NCI-H2227 treated with DMSO at 0.1 percent for 48 hours (cell line): ENCODE measurements around the gene GBA3.

Experiments used
- DNase-seq: peaks from one replicate; lab custom pipeline; 2025; lab: John Stamatoyannopoulos, UW

Gene GBA3

DNA sequence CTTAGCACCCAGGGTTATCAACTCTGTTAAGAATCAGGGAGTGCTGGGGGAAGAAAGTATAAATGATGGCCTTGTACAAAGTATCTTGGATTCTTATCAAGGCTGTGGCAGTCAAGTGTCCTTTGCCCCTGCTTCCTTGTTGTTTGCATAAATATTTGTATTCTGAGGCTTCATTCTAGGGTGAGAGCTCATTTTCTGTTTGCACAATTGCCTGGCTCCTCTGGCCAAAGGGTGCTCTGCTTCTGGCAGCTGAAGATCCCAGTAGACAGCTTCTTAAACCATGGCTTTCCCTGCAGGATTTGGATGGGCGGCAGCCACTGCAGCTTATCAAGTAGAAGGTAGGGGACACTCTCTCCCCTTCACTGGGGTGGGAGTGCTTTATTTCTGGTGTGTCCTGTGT, at the start of gene GBA3:
TSS of gene GBA3 (plus strand) at position 202 of the 400 bp plus-strand sequence.
- no peak for DNase-seq

DNA sequence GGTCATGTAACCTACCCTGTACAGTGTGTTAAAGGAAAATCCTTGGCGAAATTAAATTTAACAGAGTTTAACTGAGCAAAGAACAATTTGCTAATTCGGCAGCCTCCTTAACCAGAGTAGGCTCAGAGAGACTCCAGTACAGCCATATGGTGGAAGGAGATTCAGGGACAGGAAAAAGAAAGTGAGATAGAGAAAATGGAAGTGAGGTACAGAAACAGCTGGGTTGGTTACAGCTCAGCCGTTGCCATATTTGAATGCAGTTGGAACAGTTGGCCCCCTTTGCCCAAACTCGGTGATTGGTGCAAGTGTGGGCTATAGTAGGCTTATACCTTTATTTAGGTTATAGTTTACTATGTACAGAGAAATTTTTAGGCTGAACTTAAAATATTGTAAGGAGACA, 48.8 kb upstream of the GBA3 start:
- no peak for DNase-seq

DNA sequence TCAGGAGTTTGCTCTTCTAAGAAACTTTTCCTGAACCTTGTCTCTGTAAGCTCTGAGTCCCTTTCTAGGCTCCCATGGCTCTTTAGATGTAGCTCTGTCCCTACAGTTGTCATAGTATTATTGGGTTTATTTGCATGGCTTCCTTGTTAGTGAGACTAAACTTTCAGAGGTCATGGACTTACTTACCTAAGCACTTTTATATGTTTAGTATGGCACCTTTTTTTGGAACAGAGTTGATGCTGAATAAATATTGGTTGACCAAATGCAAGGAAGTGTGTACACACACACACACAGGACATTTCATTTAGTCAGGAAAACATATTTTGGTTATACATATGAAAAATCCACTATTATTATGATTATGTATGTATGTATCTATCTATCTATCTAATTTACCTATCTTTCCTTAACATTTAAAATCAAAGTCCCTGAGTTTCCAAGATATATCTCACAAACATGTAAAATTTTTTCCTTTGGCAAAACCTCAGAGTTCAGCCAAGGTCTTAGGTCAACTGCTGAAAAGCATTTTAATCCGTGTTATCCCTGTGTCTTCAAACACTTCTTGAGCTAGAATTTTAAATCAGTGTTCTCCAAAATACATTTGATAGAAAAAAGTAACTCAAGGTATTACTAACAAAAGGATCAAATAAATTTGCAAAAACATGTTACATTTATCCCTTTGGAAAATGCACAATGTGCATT, 47.1 kb upstream of the GBA3 start:
- no peak for DNase-seq

DNA sequence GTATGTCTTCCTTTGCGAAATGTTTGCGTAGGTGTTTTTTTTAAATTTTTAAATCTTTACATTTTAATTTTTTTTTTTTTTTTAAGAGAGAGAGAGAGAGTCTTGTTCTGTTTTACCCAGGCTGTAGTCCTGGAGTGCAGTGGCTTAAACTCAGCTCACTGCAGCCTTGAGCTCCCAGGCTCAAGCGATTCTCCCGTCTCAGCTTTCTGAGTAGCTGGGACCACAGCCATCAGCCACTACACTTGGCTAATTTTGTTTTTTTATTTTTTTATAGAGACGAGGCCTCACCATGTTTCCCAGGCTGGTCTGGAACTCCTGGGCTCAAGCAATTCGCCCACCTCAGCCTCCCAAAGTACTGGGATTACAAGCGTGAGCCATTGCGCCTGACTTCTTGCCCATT, 43.7 kb upstream of the GBA3 start:
- DNase-seq: no peak

DNA sequence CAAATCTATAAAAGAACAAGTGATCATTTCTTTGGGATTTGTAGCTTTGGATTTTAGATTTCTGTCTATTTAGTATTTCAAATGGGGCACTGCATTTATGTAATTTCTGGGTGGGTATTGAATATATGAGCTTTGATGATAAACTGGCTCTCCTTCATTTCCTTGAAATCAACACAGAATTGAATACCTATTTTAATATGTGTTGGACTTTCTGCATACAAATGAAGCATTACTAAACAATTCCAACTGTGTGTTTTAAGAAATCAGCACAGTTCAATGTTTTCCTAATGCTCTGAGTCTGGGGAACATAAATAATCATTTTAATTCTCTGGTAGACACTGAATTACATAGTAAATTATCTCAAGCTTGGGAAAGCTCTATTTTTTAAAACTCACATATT, 42.0 kb upstream of the GBA3 start:
- no peak for DNase-seq

DNA sequence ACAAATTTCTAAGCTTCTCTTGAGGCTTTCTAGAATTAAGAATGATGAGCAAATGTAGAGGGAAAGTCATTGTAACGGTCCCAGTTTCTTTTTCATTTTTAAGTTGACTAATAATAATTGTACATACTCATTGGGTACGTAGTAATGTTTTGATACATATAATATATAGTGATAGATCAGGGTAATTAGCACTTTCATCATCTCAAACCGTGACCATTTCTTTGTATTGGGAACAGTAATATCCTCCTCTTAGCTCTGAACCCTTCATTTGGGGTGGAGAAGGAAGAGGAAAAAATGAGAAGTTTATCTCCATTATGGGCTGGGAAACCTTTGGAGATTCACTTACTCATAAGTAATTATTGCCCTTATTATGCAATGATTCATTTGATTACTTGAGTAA, 39.0 kb upstream of the GBA3 start:
- no peak for DNase-seq

DNA sequence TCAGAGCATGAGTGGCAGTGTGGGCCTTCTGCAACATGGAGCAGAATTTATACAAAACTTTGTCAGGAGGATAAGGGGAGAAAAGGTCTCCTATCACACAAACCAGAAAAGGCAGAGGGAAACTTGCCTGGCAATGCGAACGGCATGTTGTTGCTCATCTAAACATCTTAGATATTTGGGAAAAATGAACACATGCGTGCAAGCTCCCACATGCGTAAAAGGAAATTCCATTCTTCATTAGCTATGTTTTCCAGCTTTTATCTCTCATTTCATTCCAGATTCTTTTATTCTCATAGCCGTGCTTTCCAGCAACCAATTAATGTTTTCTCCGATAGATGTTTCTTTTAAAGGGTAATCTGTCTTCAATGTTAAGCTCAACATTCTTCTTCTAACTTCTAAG, 31.3 kb upstream of the GBA3 start:
- DNase-seq: no peak

DNA sequence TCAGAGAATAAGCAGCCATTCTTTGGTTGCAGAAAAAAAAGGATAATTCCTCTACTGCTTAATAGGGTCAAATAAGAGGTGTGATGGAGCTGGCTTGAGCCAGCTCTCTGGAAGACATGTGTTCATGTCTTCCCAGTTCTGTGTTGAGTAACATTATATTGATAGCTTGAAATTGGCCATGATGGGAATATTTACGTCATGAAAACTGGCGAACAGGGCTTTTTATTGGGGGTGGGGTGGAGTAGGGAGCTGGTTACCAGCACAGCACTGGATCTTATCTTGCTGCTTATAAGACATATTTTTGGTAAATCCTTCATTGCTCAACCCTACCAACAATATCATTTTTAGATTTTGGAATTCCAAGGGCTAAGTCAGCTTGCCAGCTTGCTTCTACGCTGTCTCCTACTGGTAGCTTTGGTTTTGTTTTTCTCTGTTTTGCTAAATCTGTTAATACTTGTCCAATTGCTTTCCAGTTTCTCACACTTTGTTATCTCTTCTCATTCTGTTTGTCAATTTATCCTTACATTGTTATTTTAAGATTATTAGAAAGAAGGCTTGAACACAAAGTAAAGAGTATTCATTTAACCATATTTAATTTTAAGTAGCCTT, 25.3 kb upstream of the GBA3 start:
- DNase-seq: no peak

DNA sequence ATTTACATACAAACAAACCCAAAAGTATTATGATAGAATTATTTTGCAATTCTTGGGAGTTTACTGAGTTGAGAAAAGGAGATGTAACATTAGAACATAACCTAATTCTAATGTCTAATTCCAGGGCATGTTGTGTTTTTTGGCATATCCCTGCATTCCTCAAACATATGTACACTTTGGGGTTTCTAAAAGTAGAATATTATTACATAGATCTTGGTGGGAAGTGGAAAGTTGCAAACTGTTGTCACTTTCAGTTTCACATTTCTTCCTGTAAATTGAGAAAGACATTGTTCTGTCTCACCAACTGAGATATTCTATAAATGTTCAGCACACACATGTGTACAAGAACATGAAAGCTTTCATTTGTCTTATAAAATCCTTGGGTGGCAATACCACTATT, 24.4 kb upstream of the GBA3 start:
- DNase-seq: no peak

DNA sequence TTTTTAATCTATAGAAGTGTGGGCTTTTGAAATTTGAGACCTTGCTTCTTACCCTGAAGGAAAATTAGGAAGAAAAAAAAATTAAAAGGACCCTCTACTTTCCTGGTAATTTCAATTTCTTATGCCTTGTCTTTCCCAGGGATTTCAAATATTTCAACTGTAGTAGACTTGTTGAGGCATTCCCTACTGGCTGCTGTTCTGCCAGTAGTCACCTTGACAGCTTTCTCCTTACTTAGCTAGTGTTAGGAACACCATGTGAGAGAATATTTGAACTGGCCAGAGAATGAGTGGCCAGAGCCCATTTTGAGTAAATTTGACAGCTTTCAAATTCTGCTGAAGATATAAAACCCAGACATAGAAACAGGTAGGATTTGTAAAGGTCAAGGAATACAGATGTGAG, 24.0 kb upstream of the GBA3 start:
- DNase-seq: no peak

DNA sequence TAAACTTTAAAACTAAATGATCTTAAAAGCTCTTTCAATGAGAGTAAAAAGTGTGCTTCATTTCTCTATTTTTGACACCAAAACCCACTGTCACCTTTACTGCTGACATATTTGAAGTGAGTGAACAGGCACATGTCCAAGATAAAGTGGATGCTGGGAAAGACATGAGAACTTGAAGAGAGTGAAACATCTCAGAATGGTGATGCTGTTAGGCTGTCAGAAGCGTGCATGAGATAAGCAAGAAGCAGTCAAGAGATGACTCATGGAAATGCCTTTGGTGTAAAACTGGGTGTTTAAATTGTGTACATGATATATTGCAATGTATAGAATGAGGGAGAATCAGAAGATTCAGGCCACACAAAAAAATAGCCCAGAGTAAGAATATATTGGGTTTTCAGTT, 21.8 kb upstream of the GBA3 start:
- no peak for DNase-seq

DNA sequence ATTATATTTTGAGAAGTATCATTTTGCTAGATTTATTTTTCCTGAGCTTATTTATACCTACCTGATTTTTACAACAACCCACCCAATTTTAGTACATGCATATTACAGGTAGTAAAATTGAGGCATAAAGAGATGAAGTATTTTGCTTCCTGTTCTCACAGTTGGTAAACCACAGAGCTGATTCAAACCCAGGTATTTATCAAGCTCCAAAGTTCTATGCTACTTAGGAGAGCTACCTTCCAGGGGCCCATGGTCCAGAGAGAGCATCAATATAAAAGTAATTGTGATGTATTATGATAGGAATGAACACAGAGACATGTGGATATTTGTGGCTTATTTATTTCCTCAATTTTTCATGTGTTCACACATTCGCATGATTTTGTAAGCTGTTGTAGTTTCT, 20.2 kb upstream of the GBA3 start:
- DNase-seq: no peak

DNA sequence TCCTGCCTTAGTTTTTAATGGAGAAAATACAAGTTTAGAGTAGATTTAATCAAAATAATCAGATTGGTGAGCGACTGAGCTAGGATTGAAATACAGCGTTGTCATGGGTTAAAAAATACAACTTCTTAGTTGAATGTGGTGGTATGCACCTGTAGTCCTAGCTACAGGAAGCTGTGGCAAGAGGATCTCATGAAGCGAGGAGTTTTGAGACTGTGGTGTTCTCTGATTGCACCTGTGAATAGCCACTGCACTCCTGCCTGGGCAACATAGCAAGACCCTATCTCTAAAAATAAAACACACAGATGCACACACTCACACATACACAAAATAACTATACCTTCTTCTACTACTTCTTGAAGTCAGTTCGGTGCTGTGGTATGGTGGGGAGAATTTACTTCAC, 19.8 kb upstream of the GBA3 start:
- no peak for DNase-seq

DNA sequence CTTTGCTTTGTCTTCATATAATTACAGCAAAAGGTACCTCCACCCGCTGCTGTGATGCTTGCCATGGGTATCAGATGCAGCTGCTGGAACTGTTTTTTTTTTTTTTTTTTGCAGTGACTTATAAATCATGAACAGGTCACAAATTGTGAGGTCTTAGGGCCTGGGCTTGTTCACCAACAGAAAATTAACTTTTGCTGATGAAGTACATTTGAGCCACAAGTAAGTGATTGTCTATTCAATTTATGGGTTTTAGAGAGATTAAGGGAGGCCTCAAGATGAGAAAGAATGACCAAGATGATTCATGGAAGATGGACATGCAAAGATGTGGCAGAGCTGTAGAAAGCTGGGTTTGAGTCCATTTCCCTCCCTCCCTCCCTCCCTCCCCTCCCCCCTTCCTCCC, 18.0 kb upstream of the GBA3 start:
- DNase-seq: no peak

DNA sequence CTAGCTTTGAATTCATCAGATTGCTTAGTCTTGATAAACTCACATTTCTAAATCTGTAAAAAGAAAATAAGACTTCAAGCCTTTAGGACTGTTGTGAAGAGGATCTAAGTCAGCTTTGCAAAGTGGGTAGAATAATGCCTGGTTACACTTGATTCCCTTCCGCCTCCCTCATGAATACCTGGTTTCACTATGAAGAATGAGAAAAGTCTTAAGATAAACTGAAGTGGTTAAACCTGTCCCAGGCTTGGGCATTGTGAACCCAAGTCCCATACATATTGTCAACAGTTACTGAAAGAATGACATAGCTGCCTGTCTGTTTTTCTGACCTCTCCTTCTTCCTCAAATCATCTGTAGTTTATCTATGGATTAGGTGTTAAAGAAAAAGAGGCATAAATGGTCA, 16.7 kb upstream of the GBA3 start:
- DNase-seq: no peak

DNA sequence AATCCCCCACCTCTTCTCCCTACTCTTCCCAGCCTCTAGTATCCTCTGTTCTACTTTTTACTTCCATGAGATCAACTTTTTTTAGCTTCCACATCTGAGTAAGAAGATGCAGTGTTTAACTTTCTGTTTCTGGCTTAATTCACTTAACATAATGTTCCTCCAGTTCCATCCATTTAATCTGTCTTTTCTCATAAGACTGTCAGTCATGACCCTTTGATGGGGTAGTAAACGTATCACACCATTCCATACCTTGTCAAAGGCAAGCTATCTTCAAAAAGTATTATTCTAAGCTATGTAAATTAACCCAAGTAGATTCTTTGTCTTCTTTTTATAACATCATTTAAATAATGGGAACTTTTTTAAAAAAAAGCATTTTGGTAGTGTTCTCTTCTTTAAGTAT, 15.0 kb upstream of the GBA3 start:
- DNase-seq: no peak

DNA sequence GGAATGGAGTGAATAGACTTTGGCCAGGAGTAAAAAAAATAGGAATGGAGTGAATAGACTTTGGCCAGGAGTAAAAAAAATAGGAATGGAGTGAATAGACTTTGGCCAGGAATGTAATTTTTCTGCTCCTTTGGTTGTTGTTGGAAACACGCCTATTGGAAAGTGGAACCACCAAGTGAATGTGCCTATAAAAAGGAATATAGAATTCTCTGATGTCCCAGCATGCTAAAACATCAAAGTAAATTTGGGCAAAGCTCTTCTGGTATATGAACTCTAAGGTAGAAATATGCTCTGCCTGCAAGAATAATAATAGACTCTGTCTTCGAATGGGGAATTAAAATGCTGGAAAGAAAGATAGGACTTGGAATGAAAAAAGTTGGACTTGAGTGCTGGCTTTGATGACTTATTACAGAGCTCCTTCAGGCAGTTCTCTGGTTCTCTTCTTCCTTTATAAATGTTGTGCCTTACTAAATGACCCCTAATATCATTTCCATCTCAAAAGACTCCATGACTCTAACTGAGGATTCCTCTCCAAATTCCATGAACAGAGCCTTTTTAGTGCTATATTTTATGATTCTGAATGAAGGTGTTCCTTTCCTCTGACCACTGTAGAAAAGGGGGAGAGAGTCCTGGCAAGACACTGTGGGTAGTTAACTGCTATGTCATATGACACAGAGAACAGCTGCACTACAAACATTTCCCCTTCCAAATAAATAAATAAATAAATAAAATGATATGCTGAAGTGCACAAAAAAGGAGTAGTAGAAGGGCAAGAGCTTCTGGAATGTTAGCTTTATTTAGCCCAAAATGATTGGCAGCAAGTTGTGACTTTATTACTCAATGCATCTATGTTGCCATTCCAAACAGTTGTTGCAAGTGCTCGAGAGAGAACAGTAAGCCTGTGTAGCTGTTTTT, 13.5 kb upstream of the GBA3 start:
- DNase-seq: no peak

DNA sequence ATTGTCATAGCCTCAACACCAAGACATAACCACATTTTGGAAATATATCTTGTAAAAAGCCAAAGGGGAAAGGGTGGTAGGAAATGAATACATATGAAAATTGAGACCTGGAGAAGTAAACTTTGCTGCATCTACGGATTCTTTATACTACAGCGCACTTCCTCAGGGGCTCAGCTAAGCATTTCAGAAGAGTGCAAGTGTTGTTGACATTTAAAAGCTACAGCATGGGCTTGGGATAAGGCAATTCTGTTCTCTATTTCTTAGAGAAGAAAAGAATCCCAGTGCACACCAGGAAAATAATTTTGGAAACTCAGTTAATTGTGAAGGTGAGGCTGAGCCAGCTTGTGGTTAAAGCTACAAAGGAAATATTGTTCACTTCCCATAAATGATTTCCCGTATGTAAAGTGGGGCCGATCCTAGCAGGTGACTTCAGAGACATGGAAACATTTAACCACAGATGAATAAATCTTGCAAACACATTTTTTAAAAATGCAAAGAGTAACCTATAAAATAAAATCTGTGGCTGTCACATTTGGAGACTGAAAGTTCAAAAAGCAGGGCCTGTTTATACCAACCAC, 12.6 kb upstream of the GBA3 start:
- no peak for DNase-seq

DNA sequence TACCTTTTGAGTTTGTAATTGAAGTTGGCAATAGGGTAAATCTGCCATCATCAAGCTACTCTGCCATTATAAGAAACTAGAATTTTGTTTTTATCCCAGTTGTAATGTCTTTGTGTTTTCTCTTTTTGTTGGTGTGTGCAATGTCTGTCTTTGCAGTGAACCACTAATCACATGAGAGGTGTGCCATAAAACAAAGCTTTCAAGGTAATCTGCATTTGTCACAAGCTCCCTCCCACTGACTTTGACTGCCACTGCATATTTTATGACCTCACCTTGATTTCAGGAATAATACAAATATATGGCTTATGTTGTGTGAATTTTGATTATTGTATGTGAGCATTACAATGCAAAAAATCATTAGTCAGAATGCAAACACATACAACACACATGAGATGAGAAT, 9.0 kb upstream of the GBA3 start:
- no peak for DNase-seq

DNA sequence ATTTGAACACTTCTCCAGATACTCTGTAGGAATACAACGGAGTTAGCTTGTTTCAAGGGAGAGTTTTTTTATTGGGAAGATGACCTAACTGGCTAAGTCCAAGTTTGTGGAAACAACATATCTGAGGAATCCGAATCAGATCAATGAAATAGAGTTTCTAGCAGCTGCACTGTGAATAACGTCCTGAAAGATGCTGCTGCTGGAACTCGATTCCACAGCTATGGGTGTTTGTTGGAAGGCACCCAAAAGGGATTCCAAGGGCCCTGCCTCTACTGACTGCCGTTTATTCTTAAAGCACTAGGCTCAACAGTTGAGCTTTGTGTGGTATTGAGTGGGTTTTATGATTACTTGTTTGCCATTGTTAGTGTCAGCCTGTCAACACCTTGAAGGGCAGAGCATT, 6.6 kb upstream of the GBA3 start:
- DNase-seq: no peak

DNA sequence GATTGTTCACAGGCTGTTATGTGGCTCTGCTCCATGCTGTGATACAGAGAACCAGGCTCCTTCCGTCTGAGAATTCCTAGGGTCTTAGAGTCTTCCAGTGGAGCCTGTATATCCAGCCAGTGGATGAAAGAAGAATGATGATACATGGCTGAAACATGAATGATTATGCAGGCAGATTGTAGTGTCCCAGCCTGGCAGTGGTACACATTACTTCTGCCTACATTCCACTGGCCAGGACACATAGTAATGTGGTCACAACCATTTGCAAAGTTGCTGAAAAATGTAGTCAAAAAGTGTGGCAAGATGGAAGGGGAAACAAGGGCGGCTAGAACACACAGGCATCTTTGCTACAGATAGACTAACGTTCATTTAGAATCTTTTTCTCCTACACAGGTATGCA, 4.5 kb upstream of the GBA3 start:
- DNase-seq: no peak

DNA sequence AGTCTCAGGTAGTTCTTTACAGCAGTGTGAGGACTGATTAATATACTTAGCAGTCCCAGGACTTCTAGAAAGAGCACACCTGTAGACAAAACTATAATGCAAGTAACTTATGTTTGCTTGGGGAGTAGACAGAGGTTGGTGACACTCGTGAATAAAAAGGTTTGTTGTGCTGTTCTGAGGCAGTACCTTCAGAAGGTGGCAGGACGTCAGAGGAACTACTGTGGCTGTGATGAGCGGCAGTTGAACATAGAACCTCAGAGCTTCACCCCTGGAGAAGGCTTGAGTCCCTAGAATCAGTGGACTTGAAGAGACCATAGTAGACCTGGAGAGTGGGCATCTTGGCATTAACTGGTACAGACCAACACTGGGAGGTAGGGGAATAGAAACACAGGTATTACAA, 3.3 kb upstream of the GBA3 start:
- no peak for DNase-seq

DNA sequence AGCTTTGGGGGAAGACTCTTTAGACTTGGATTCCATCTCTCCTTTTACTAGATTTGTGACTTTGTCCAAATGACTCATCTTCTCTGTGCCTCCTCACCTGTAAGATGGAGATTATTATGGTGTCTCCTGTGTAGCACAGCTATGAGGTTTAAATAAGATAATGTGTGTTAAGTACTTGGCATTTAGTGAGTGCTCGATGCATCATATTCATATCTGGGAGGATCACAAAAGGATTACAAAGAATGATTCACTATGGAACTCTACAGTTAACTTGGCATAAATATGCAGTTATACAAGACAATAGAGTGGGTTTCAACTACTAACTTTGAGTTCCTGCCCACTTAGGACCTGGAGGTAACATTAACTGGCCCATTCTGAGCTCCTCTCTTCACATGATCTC, 2.3 kb downstream of the GBA3 start:
- no peak for DNase-seq
